Stimulated activated CD4-positive, alpha-beta T cell treated with anti-CD3 and anti-CD28 coated beads, Interleukin-4, amount 100 ng/mL, for 1 hour (primary cell): ENCODE results near the gene ADAM19.
A peak's percentile ranks its signal among the peaks of the same experiment; 100 is the strongest.

Experiments used
- DNase-seq: peaks from one replicate; pipeline ENCODE4 v3.0.0-alpha.2; 2020

ADAM19 gene

GRCh38 chr5:157481265-157481664 is 94.3 kb downstream of the ADAM19 start:
- DNase-seq: no peak

GRCh38 chr5:157479612-157480510 is 95.7 kb downstream of the ADAM19 start:
- no peak for DNase-seq

GRCh38 chr5:157479166-157479565 is 96.4 kb downstream of the ADAM19 start:
- DNase-seq: no peak

GRCh38 chr5:157478726-157479125 is 96.8 kb downstream of the ADAM19 start:
- no peak for DNase-seq

GRCh38 chr5:157477814-157478494 is 97.6 kb downstream of the ADAM19 start:
- no peak for DNase-seq

- DNase-seq: no peak
These were observed 98.7 kb downstream of the ADAM19 start for GRCh38 chr5:157476702-157477408.

- no peak for DNase-seq
These were observed 100.1 kb downstream of the ADAM19 start for GRCh38 chr5:157475432-157475831.

- no peak for DNase-seq
These were observed 101.9 kb downstream of the ADAM19 start for GRCh38 chr5:157473383-157474320.

GRCh38 chr5:157471709-157472108 is 103.9 kb downstream of the ADAM19 start:
- no peak for DNase-seq

GRCh38 chr5:157470631-157471030 is 104.9 kb downstream of the ADAM19 start:
- DNase-seq: no peak

- no peak for DNase-seq
These were observed 105.9 kb downstream of the ADAM19 start for GRCh38 chr5:157469687-157470086.

GRCh38 chr5:157469073-157469472 is 106.5 kb downstream of the ADAM19 start:
- DNase-seq: no peak

- DNase-seq: no peak
These were observed 107.1 kb downstream of the ADAM19 start for GRCh38 chr5:157468293-157468965.

GRCh38 chr5:157464519-157465171 is 110.9 kb downstream of the ADAM19 start:
- peak; percentile 64 for DNase-seq

- no peak for DNase-seq
These were observed 111.7 kb downstream of the ADAM19 start for GRCh38 chr5:157463621-157464518.

GRCh38 chr5:157463081-157463480 is 112.5 kb downstream of the ADAM19 start:
- DNase-seq: no peak

GRCh38 chr5:157460921-157461792 is 114.4 kb downstream of the ADAM19 start:
- no peak for DNase-seq

GRCh38 chr5:157459715-157460599 is 115.6 kb downstream of the ADAM19 start, which contains the start of gene NIPAL4:
Gene NIPAL4 (plus strand): TSS chr5:157460213. CDS start chr5:157460321, 108 bp downstream.
- DNase-seq: peak; percentile 59
